ENCODE results near the gene METTL24.

METTL24 gene

GRCh38 chr6:110341067-110341466 is 17.1 kb downstream of the METTL24 start:
- Histone ChIP-seq H3K9ac (no peak overlapping the region), H3K27me3 (ENCODE audit: control insufficient read depth, insufficient read depth, low read length) (no peaks in the 10 kb centered on the region), H3K9me3 (ENCODE audit: control insufficient read depth, low read length) (no peaks in the 10 kb centered on the region), H3K4me2 (ENCODE audit: low read length) (no peak overlapping the region), H3K4me3 (ENCODE audit: low read depth, low read length) (no peak overlapping the region), H3K4me1 (no peaks in the 10 kb centered on the region), H2AFZ (no peak overlapping the region), H3K79me2 (no peaks in the 10 kb centered on the region), H3K36me3 (ENCODE audit: control insufficient read depth, insufficient read depth, low read length) (no peaks in the 10 kb centered on the region), H3K27ac (no peak overlapping the region)
- TF ChIP-seq CTCF (IDR thresholded peaks at IDR 0.05), result no peak

DNA sequence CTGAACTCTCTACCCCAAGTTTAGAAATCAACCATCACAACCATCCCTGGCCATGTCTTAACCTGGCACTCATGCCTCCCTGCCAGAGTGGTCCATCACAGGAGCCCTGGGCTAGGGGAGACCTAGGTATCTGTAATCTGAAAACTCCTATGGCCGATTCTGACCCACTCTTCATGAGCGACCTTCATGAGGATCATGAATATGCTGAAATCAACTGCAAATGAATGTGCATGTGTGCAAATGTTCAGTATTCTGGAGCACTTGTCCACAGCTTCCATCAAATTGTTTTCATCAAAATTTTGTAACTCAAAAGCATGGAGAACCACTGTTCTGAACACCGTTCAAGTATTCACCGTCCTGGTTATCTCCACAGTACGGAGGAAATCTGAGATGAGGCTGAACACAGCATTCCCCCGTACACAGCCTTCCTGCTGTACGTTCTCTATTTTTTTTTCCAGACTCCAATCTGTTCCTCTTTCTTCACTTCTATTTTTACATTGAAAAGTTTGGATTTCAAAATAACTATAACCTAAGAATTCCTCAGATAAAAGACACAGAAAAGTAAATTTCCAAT is 17.7 kb downstream of the METTL24 start:
- H3K4me3 ChIP-seq (ENCODE audit: low read depth, low read length), result no peak overlapping the region
- H2AFZ ChIP-seq, result no peak overlapping the region
- H3K9ac ChIP-seq, result no peak overlapping the region
- no peak overlapping the region for H3K4me2 ChIP-seq (ENCODE audit: low read length)
- H3K36me3 ChIP-seq (ENCODE audit: control insufficient read depth, insufficient read depth, low read length), result no peaks in the 10 kb centered on the region
- H3K27ac ChIP-seq, result no peak overlapping the region
- TF ChIP-seq CTCF (IDR thresholded peaks at IDR 0.05), result no peak
- H3K27me3 ChIP-seq (ENCODE audit: control insufficient read depth, insufficient read depth, low read length), result no peaks in the 10 kb centered on the region
- H3K4me1 ChIP-seq, result no peaks in the 10 kb centered on the region
- H3K79me2 ChIP-seq, result no peaks in the 10 kb centered on the region
- H3K9me3 ChIP-seq (ENCODE audit: control insufficient read depth, low read length), result no peaks in the 10 kb centered on the region

GRCh38 chr6:110338820-110339470 is 19.2 kb downstream of the METTL24 start:
- Histone ChIP-seq H3K4me3 (ENCODE audit: low read depth, low read length) (no peak overlapping the region), H2AFZ (no peak overlapping the region), H3K27ac (no peak overlapping the region), H3K9me3 (ENCODE audit: control insufficient read depth, low read length) (no peaks in the 10 kb centered on the region), H3K27me3 (ENCODE audit: control insufficient read depth, insufficient read depth, low read length) (no peaks in the 10 kb centered on the region), H3K9ac (no peak overlapping the region), H3K79me2 (no peaks in the 10 kb centered on the region), H3K4me2 (ENCODE audit: low read length) (no peak overlapping the region), H3K36me3 (ENCODE audit: control insufficient read depth, insufficient read depth, low read length) (no peaks in the 10 kb centered on the region), H3K4me1 (no peaks in the 10 kb centered on the region)
- no peak for TF ChIP-seq CTCF (IDR thresholded peaks at IDR 0.05)

DNA sequence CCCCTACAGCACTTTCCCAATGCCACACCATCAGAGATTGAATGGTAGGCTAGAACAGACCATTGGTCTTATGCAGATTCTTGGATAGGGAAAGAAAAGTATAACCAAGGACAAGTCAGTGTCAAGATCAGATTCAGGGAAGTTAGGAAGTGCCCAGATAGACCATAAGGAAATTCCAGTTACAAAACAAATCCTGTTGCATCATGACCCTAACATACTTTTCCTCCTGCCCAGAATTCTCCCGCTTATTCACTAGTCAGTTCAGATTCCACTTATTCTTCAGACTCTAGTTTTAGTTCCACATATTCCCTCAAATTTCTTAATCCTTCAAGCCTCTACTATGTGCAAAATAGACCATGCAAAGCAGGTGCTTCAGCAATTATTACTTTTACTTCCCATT is 20.7 kb downstream of the METTL24 start:
- H3K4me1 ChIP-seq, result no peaks in the 10 kb centered on the region

More for the DNA sequence above, 20.7 kb downstream of the METTL24 start:
- Histone ChIP-seq H3K9ac (no peak overlapping the region), H3K79me2 (no peaks in the 10 kb centered on the region), H3K9me3 (ENCODE audit: control insufficient read depth, low read length) (no peaks in the 10 kb centered on the region), H3K4me2 (ENCODE audit: low read length) (no peak overlapping the region), H3K36me3 (ENCODE audit: control insufficient read depth, insufficient read depth, low read length) (no peaks in the 10 kb centered on the region), H3K27ac (no peak overlapping the region), H3K27me3 (ENCODE audit: control insufficient read depth, insufficient read depth, low read length) (no peaks in the 10 kb centered on the region), H3K4me3 (ENCODE audit: low read depth, low read length) (no peak overlapping the region), H2AFZ (no peak overlapping the region)
- no peak for TF ChIP-seq CTCF (IDR thresholded peaks at IDR 0.05)

Data from parathyroid adenoma (tissue), 2 donors.